ENCODE data around the gene DNAJB8.

The DNAJB8 gene

DNA sequence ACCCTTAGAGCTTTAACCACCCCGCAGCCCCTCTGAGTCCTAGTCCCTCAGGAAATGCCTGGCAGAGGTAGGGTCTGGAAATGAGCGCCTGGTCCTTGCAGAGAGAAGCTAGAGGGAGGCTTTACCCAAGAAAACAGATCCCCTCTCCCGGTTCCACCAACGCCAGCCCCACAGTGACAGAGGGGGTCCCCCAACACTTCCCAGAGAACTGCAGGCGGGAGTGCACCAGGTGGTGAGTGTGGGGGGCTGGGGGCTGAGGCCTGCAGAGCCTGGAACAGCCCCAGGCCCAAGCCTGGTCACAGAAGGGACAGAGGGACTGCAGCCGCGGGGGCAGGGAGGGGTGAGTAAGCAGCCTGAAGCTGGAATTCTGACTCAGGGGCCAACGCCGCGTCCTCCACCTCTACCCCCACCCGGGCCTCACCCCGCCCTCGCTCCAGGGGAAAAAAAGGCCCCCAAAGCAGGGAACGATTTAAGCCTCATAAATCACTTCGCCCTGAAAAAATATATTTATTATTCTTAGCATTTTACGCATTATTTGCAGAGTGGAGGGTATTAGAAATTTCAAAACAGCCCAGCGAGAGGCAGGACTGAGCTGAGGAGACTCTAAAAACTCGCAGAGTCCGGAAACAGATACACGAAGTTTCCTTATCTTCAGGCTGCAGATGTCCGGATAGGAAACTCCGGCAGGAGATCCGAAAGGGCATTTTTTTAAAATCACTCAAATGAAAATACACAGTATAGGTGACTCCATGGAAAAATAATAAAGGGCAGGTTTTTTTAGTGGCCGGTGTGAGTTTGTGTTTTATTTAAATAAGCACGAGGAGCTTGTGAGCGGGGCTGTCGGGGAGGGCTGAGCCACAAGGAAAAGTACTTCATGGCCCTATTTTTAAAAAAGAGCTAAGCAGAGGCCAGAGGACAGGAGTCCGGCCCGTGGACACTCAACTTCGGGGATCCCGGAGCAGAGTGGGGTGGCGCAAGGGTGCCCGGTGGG is 16.3 kb upstream of the DNAJB8 start:
- peak; percentile 46 for DNase-seq

DNA sequence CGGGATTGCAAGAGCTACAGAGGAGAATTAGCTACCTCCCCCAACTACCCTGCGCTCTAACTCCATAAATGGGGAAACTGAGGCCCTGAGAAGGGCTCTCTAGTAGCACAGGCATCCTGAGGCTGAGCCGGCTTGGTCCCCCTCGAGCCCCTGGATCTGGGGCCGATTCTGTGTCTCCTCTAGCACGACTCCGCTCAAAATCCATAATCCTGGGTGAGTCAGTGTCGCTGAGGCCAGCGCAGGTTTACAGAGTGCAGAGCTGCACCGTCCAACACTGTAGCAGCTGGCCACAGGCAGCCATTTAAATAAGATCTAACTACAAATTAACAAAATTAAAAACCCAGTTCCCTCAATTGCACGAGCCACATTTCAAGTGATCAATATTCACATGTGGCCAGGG is 15.5 kb upstream of the DNAJB8 start:
- no peak for DNase-seq

DNA sequence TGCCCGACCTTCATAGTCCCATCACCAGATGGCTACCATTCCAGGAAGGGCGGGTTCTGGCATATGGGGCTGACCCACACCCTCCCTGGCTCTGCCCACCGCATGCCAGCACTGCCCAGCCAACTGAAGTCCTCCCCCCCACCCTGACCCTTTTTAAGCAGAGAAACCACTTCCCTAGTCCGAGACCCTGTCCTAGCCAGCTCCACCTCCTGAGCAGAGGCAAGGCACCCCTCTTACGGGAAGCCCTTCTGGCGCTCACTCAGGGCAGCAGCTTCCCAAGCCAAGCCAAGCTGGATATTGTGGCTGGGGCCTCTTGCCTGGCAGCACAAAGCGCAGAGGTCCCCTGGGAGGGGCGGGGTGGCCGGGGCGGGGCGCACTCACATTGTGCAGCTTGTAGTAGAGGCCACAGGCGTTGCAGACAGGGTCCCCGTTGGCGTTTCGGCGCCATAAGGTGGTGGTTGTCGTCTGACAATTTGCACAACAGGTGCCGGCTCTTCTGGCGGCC is 14.8 kb upstream of the DNAJB8 start:
- DNase-seq, result peak; percentile 59

DNA sequence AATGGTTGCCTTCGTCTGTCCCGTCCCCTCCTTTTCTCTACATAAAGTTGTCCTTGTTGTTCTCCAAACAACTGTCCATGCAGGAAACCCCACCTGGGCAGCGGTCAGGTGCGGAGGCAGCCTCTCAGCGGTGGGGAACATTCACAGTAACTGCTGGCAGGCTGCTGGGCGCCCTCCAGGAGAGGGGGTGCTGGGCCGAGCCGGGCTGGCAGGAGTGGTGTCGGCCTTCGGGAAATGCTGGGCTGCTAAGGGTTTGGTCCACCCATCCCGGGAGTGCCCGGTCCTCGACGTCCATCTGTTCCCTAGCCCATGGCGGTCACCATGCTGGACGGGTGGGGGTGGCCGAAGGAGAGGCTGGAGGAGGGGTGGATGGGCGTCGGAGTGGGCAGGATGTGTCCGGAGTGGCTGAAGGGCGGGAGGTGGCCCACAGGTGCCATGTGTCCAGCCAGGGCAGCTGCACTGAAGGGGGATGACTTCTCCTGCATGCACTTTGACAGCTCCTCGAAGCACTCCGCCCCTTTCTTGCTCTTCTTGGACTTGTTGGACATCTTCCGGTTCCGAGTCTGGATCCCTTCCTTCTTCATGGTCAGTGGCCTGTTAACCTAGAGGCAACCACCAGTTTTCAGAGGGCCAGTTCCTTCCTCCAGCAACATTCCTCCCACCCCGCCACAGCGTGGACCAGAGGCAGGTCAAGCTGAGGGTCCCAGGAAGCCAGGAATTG is 14.2 kb upstream of the DNAJB8 start:
- no peak for DNase-seq

DNA sequence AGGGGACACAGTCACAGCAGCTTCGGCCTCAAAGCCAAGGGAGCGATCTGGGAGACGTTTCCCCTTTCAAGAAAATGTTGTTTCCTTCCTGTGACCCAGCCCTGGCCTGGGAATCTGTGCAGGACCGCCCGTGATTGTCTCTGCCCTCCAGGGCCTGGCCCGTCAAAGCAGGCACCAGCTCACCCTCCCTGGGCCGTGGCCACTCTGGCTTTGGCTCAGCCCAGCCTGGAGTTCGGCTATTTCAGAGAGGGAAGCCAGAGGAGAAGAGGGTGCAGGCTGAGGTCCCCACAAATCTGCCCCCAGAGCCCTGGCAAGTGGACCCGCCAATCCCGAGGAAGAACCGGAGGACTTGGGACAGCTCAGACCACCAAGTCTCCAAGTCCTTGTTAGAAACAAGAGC is 13.6 kb upstream of the DNAJB8 start:
- DNase-seq, result no peak

DNA sequence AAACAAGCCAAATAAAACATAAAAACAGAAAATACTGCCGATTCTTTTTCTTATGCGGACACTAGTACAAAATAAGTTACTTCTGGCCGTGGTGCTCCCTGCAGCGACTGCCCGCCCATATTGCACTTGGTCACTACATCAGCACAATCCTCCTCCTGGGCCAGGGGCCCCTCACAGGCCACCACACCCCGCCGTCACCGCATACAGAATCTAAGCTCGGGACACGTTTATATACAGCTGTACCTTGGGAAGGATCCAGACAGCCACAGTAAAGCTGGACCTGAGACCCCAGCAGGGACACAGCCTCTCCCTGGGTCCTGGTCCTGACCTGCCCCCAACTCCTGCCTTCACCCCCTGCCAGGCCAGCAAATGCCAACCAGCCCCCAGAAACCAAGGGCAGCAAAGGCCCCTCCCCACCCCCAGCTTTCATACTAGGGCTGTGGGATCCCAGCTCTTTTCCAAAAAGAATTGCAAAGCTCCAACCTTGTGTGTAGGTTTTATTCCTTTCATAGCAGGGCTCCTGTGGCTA is 12.9 kb upstream of the DNAJB8 start:
- DNase-seq, result no peak

DNA sequence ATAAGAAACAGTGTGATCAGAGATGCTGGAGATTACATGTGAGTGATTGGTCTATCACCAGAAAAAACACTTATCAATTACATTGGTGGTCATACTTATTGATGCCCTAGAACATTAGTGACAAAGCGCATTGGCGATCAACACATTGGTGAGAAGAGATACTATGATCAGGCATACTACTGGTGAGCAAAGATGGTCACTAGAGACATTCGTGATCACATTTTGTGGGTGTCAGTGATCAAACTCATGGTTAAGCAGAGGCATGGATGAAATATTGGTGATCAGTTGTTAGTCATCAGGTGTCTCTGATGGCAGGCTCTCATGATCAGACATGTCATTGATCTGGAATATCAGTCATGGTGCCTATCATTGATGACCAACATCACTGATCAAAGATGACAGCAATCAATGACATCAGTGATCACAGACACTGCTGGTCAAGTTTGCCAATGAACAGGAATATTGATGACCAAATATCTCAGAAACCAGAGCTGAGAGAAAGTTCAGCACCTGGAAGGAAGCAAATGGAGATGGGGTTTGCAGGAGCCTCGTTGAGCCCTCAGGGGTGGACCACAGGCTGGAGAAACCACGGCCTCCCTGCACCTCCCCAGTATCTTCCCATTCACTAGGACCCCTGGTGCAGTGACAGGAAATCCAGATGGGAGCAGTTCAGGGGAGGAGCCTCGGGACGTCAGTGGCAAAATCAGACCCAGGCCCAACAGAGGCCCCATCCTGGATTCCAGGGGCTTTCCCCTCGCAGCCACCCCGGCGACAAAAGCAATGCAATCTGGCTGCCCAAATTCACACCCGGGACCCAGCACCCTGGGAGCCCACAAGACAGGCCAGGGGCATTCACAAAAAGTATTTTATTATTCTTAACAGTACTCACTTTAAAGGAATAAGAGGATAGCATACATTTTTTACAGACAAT is 12.2 kb upstream of the DNAJB8 start:
- no peak for DNase-seq

DNA sequence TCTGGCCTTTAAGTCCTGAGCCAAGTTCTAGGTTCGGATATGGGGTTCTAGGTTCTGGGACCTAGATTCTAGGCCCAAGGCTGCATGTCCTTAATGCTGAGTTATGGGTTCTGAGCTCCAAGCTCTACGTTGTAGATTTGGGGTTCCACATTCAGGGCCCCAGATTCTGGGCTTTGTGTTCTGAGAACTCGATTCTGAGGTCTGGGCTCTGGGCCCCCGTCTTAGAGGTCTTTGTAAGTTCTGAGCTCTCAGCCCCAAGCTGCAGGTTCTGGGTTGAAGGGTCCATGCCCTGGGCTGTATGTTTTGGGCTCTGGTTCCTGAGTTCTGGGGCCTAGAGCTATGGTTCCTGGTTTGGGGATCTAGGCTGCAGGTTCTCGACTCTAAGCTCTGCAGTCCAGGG is 10.0 kb upstream of the DNAJB8 start:
- DNase-seq, result no peak

DNA sequence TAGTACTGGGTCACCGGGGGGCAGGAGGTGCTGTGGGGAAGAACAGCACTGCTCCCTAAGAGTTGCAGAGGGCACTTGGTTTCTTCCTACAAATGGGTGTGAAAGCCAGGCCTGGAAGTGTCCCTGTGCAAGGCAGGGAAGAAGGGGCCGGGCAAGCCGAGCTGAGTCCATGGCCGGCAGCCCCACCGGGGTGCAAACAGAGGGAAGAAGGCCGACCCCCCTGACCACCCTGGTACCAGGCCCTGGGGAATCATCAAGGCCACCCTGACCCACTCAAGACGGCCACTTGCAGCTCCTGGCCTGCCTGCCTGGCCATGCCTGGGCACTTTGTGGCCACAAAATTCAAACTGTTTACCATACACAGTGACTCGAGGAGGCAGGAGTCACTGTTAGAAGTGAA is 8.7 kb upstream of the DNAJB8 start:
- DNase-seq, result no peak

DNA sequence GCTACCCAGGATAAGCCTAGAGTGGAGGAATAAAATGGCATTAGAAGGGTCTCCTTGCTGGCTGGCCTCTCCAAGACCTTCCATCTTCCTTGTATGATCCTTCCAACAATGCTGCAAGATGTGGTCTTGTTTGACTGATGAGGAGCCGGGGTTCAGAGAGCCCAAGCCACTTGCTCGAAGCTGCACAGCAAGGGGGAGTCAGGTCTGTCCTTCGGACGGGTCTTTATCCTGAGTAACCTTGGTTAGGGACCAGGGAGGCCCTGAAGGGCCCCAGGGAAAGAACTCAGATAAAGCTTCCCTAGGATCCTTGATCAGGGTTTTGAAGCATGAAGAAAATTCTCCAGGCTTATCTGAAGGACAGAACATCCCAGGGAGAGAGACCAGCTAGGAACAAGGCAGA is 7.0 kb upstream of the DNAJB8 start:
- no peak for DNase-seq

DNA sequence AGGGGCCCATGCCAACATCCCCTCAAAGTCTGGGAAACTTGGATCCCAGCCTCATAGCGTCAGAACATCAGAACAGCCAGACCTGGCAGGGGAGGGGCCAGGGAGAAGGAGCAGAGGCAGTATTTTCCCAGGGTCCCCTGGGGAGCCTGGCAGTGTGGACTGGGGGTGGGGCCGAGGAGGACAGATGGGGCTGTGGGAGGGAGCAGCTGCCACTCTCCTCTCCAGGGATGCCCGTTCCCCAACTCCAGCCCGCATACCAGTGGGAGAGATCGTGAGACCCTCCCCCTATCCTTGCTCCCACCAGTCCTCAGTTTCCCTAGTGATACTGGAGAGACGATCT is 6.5 kb upstream of the DNAJB8 start:
- no peak for DNase-seq

DNA sequence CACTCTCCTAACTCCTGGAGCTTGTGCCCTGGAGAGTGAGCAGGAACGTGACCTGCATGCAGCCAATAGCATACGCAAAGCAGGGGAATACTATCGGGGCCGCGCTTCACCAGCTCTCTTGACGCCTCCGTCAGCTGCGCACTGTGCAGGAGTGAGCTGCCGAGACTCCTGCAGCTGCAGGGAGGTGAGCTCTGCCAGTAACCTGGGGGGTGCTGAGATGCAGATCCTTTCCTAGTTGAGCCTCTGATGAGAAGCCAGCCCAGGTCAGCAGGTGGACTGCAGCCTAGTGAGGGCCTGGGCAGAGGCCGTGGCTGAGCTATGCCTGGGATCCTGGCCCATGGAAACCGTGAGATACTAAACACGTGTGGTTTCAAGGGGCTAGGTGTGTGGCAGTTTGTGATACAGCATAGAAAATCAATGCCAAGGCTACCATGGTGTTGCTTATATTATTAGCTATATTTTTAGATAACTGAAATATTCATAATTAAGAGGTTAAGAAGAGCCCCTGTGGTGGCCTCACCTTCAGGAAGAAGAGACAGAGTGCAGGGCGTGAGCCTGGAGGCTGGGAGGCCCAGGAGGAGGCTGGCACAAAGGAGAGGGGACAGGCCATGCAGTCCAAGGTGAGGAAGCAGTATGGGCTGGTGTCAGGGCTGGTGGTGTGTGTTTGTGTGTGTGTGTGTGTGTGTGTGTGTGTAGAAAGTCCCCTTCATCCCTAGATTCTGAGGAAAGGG is 5.9 kb upstream of the DNAJB8 start:
- DNase-seq, result no peak

DNA sequence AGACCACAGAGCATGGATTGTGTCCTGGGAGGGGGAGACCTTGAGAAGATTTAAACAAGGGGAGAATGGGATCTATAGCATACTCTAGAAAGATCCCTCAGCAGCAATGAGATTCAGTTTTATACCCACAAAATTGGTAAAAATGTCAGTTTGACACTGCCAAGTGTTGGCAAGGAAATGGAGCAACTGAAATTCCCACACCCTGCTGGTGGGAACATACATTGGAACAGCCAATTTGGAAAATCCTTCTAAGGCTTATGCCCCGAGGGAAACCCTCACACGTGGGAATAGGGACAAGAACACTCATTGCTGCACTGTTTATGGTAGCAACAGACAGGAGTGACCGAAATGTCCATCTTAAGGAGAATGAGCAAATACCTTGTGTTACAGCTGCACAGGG is 5.0 kb upstream of the DNAJB8 start:
- DNase-seq, result no peak

DNA sequence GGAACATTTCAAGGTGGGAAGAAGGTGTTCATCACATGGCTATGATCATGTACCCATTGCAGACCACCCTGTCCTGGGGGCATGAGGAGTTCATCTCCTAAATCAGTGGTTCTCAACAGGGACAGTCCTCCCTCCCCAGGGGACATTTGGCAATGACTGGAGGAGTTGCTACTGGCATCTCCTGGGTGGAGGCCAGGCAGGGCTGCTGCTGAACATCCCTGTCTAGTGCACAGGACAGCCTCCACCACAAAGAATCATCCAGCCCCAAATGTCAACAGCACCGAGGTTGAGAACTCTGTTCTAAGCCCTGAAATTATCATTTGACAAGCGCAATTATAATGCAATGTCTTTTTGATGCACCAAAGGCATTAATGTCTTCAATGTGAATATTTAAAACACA is 4.4 kb upstream of the DNAJB8 start:
- no peak for DNase-seq

DNA sequence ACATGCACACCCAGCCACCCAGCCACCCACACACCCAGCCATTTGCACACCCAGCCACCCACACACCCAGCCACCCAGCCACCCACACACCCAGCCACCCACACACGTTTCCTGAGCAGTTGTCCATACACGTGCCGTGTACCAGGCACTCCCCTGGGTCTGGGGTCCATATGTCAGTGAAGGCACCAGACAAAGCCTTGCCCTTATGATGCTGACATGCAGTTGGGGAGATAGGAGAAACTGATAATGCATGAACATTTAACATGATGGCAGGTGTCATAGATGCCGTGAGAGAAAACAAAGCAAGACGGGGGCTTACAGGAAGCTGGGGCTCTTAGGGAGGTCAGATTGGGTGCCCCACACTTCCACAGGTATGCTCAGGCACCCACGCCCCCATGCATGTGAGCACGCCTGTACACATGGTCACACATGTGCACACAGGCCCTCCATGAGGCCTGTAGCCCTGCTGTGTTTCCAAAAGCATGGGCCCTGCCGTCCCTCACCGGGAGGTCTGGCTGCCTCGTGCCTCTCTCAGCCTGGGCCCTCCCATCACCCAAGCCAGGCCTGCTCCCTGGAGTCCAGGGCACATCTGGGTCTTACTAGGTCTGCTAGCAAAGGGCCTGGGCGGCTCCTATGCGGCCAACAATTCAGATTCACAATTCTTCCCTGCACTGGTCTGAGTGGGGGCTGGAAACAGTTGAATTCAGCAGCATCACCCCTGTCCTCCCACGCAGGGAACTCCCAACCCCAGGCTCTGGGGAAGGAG is 3.6 kb upstream of the DNAJB8 start:
- no peak for DNase-seq

DNA sequence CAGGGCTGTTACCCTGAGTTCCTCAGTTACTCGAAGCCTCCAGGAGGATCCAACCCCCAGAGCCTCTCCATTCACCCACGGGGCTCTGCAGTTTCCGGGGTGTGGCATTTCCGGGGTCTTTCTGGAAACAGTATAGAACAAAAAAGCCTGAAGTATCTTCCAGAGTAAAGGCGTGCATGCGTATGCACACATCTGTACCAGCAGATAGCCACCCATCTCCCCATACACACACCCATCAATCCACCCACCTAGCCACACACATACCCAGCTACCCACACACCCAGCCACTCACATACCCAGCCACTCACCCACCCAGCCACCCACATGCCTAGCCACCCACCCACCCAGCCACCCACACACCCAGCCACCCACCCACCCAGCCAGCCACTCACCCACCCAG is 2.9 kb upstream of the DNAJB8 start:
- no peak for DNase-seq

DNA sequence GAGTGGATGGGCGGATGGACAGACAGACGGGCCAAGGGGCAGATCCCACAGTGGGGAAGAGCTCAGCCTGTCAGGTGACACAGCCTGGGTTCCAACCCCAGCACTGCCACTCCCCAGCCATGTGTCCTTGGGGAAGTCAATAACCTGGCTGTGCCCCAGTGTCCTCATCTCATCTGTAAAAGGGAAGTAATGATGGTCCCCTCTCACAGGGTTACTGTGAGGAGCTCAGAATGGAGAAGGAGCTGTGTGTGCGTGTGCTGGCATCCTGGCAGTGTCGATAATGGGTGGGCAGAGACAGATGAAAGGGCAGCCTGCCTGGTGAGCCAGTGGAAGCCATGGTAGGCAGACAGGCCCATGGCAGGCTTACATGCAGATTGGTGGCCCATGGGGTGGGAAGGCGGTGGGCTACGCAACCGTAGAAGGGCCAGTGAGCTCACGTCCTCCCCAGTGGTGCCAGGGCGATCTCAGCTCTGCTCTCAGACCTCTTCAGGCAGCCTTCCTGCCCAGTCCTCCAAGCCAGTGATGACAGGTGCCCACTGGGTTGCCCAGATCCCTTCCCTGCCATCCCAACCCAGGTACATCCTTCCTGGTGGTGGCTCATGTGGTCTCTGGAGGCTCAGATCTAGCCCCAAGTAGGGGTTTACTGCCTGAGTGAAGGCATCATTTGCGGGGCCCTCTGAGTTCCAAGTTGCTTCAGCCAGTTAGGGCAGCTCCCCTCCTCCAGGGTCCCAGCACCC is 2.3 kb upstream of the DNAJB8 start:
- DNase-seq, result no peak

DNA sequence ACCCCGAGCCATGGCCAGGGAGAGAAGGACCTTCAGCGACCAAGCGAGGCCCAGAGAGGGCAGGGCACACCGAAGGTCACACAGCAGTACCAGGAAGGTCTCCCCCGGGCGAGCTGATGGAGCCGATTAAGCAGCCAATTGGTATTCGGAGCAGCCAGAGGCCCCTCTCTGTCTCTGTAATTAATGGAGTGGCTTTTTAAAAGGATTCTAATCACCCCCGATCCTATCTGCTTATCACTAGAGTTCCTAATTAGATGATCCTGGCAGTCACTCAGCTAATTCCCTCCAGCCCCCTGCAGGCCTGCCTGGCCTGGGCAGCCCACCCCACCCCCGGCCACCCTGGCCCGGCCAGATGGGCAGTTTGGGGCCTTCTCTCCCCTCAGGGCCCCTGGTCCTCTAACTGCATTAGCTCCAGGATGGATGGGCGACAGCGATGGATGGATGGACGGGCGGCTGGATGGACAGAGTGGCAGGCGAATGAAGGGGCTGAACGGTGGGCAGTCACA is 1.6 kb upstream of the DNAJB8 start:
- no peak for DNase-seq

DNA sequence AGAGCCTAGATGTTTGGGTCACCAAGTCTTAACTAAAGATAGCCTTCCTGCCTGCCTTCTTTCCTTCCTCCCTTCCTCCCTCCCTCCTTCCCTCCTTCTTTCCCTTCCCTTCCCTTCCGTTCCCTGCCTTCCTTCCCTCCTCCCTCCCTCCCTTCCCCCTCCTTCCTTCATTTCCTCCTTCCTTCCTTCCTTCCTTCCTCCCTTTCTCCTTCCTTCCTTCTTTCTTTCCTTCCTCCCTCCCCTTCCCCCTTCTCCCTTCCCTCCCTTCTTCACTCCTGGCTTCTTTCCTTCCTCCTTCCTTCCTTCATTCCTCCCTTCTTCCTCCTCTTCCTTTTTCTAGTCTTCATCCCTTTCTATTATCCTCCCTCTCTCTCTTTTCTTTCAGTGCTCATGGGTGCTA is 2.0 kb downstream of the DNAJB8 start:
- no peak for DNase-seq

DNA sequence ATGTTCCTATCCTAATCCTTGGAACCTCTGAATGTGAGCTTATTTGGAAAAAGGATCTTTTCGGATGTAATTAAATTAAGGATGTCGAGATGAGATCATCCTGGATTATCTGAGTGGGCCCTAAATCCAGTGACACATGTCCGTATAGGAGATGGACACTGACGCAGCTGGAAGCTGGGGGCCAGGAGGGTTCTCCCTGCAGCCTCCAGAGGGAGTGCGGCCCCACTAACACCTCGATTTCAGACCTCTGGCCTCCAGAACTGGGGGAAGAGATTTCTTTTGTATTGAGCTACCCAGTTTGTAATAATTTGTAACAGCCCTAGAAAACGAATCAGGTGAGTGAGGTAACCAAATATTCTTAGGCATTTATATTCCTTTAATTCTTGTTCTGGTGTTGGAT is 2.5 kb downstream of the DNAJB8 start:
- no peak for DNase-seq

Measured in femur (tissue), 1 donor.